GOT3 (cell line): ENCODE data around the gene AKAP10.
A peak's percentile ranks its signal among the peaks of the same experiment; 100 is the strongest.
"Not testable (repeated sequence)": the region's sequence is repeated elsewhere in the genome, so short reads cannot be mapped to it uniquely, and the experiment has no call there.

Experiments
- DNase-seq: peaks from one replicate; lab custom pipeline; 2025; ENCODE audit warnings: mixed read lengths; lab: John Stamatoyannopoulos, UW

The AKAP10 gene

GRCh38 chr17:19977293-19978208, at the start of gene AKAP10:
AKAP10 (minus strand) TSS chr17:19977828; CDS start chr17:19977679, 149 bp downstream.
- peak; percentile 53 for DNase-seq

GRCh38 chr17:20026960-20027359, 49.3 kb upstream of the AKAP10 start:
- no peak for DNase-seq

DNA sequence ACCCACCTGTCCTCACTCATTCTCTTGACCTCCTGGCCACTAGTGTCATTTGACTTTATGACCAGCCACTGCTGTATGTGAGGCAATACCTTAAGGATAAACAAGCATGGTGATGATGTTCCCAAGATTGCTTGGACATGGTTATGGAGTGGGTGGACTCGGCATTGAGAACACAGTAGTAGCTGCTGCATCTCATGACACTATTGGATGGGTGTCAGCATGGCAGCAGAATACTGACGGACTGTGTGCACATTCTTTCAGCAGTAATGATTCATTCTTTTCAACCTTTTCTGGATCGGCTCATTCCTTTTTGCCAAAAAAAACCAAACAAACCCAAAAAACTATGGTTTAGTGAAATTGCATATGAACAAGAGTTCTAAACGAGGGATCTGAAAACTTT, 45.1 kb upstream of the AKAP10 start:
- no peak for DNase-seq

- not testable (repeated sequence) for DNase-seq
These were observed 38.9 kb upstream of the AKAP10 start for GRCh38 chr17:20016475-20016992.

DNA sequence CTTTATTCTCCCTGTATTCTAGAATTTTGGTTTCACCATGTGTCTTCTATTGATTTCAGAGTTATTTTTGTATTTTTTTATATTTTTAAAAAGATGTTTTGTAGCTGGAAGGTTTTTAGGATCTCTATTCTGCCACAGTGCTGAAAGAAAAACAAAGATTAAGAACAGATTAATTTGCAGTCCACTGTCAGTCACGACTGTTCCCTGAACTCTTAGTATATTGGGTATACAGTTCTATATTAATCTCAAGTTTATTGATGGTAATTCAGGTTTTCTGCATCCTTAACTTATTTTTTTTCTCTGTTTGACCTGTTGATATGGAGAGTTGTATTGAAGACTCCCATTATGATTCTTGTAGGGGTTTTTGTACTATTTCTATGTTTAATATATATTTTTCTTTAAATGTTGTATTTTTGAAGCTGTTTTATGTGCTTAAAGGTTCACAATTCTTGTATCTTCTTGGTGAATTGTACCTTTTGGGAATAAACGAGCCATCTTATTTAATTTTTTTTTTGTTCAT, 34.4 kb upstream of the AKAP10 start:
- no peak for DNase-seq

- no peak for DNase-seq
These were observed 33.3 kb upstream of the AKAP10 start for GRCh38 chr17:20010936-20011335.

DNA sequence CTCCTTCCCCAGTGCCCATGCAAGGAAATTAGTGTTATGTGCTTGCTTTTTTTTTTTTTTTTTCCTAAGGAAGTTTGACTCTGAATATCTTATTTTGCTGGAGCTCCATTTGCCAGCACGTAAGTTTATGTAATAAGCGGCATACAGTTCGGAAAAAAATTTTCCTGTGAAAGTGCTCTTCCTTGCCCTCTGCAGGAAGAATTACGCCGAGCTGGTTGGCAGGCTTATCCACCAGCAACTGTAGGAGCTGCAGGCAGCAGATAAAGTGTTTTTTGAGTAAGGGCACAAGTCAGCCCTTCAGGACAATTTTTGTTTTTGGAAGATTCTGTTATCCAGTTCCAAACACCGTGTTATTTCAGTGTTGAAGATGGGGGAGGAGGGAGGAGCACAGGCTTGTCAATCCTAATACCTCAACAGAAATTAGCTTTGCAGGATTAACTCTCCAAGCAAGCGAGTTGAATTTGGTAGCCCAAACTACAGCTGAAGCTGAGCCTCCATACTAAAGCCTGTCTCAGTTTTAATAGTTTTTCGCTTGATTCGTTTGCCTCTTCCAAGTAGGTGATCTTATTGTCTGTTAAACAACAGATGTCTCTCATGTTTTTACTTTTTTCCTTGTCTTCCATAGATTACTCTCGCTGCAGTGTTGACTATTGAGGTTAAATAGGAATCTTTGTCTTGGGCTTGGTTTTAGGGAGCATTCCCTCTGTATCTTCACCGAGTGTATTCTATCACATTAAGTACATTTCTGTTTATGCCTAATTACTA, 32.7 kb upstream of the AKAP10 start:
- DNase-seq: no peak

- peak; percentile 67 for DNase-seq
These were observed 31.9 kb upstream of the AKAP10 start, which contains the start of gene SPECC1 for GRCh38 chr17:20009302-20010098. SPECC1 (plus strand) TSS chr17:20009359; CDS start chr17:20096652, 87,293 bp downstream.

GRCh38 chr17:20009052-20009301, 31.3 kb upstream of the AKAP10 start:
- no peak for DNase-seq

GRCh38 chr17:20008242-20009051, 30.8 kb upstream of the AKAP10 start:
- DNase-seq: no peak

DNA sequence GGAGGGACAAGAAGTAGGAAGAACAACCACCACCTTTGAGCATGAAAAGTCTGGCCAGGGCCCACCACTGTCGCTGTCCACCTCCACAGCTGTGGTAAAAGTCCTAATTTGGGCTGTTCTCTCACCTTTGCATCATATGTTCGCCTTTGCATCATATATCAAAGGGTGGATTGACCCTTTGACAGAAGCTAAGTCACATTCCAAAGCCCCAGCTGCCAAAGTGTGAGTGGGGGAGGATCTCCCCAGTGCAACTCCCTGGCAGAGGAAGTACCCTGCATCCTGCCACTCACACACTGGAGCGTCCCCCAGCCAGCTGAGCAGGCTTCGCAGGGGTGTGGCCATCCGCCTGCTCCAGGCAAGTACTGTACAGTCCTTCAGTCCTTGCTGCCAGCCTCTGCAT, 18.9 kb upstream of the AKAP10 start:
- no peak for DNase-seq

DNA sequence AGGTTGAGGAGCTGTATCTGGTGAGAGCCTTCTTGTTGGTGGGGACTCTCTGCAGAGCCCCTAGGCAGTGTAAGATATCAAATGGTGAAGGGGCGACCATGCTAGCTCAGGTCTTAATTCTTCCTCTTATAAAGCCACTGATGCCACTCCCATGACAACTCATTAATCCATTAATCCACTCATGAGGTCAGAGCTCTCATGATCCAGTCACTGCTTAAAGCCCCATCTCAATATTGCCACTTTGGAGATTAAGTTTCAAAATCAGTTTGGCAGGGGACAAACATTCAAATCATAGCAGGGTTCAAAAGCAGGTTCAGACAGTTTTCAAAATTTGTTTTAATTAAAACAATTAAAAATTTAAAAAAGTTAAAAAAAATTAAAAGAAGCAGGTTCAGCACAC, 18.5 kb upstream of the AKAP10 start:
- no peak for DNase-seq

GRCh38 chr17:19992803-19993713, 15.4 kb upstream of the AKAP10 start:
- peak; percentile 64 for DNase-seq

GRCh38 chr17:19991252-19991885, 13.7 kb upstream of the AKAP10 start:
- no peak for DNase-seq

DNA sequence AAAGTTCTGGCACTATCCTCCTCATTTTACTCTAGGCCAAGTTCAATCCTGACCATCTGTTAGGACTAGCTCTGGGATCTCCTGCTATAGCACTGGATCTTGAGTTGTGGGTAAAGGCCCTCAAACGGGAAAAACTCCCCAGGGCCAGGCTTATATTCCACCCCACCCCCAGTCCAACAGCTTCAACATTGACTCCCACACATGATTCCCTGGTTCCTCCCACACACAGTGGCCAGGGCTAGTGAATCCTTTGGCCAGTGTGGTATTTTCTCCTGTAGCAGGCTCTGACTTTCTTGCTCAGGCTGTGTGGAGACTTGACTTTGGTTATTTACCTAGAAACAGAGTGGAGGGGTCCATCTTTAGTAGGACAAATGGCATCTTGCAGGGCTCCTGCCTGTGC, 10.3 kb upstream of the AKAP10 start:
- no peak for DNase-seq

GRCh38 chr17:19986941-19987861, 9.6 kb upstream of the AKAP10 start:
- no peak for DNase-seq

- DNase-seq: no peak
These were observed 2.5 kb upstream of the AKAP10 start for GRCh38 chr17:19979917-19980770.
